Panc1 (cell line): Measurements from ENCODE around the gene CHST11. TPM values are rescaled to one million over a fixed set of nuclear protein-coding genes. Genes with fewer than 3 reads are reported as not detected.

Experiments
- ATAC-seq: fragments of 200-7000 bp; cut with Tn5 transposase; 2 replicates; pipeline ENCODE4 v1.9.1; 2020; ENCODE audit warnings: mild to moderate bottlenecking, moderate library complexity
- BruUV-seq: library from RNA; stranded (reverse); fragments of 400-500 nt; replicated peaks from 2 replicates; lab custom pipeline; 2021; lab: Mats Ljungman, UMichigan
- CTCF ChIA-PET: fragments of 300-600 bp; sonication (Branson Sonifier 250); formaldehyde crosslinking; loops from one replicate; lab custom pipeline; 2022; ENCODE audit warnings: antibody characterized with exemption; lab: Charles Lee
- POLR2A ChIA-PET: fragments of 300-600 bp; sonication (Branson Sonifier 250); formaldehyde crosslinking; loops from one replicate; lab custom pipeline; 2022; ENCODE audit warnings: antibody characterized with exemption; lab: Charles Lee
- DNase-seq: peaks from one replicate; pipeline ENCODE4 v3.0.0-alpha.2; 2010; ENCODE audit warnings: low read depth, low spot score
- H3K27ac ChIP-seq: 2 replicates; pipeline ENCODE4 v1.5.1; 2011; ENCODE audit warnings: mild to moderate bottlenecking, low read length, inconsistent platforms
- H3K27me3 ChIP-seq: fragments of 200-500 bp; sonication (Bioruptor generic); 2 replicates; pipeline ENCODE4 v1.6.0; 2014; ENCODE audit warnings: low read length, inconsistent platforms; ENCODE audit not compliant: control insufficient read depth, insufficient read depth
- H3K36me3 ChIP-seq: fragments of 200-500 bp; sonication (Bioruptor generic); 2 replicates; pipeline ENCODE4 v1.5.1; 2014; ENCODE audit warnings: inconsistent platforms, mild to moderate bottlenecking, low read length, moderate library complexity; ENCODE audit not compliant: control insufficient read depth, insufficient read depth
- H3K4me1 ChIP-seq: 2 replicates; pipeline ENCODE4 v1.5.1; 2011; ENCODE audit warnings: inconsistent platforms, mild to moderate bottlenecking, low read length, moderate library complexity; ENCODE audit not compliant: control insufficient read depth, insufficient read depth
- H3K4me3 ChIP-seq, 2 experiments: 2 replicates each; pipeline ENCODE4 v1.5.1; 2011 to 2012; ENCODE audit warnings: low read depth in 2 of 2, low read length in 2 of 2, mild to moderate bottlenecking in 2 of 2, inconsistent platforms in 1 of 2, moderate library complexity in 1 of 2
- H3K9me3 ChIP-seq: fragments of 200-500 bp; sonication (Bioruptor generic); 2 replicates; pipeline ENCODE4 v1.5.1; 2014; ENCODE audit warnings: low read depth, mild to moderate bottlenecking, inconsistent platforms, low read length, moderate library complexity; ENCODE audit not compliant: control insufficient read depth, insufficient read depth
- POLR2AphosphoS5 ChIP-seq: IDR thresholded peaks from 2 replicates; pipeline ENCODE4 v1.6.1; 2012; ENCODE audit warnings: mild to moderate bottlenecking, low read depth, low read length, moderate library complexity
- SIN3A ChIP-seq: IDR thresholded peaks from 2 replicates; pipeline ENCODE4 v1.6.1; 2012; ENCODE audit warnings: low read depth, mild to moderate bottlenecking, low read length, moderate library complexity, borderline replicate concordance; ENCODE audit not compliant: insufficient read depth
- TCF7L2 ChIP-seq: IDR thresholded peaks from 2 replicates; pipeline ENCODE4 v1.6.1; 2011; ENCODE audit warnings: mild to moderate bottlenecking, low read depth, low read length, inconsistent platforms
- in situ Hi-C: cut with HindIII; loops from 2 replicates; pipeline ENCODE4 v1.10.0; 2016; ENCODE audit warnings: low sequenced_read_pairs, low pct_unique_long_range_greater_than_20kb
- intact Hi-C: fragments of 100-400 bp; cut with micrococcal nuclease; formaldehyde crosslinking; loops from one replicate; pipeline ENCODE4 v1.10.0; 2022; ENCODE audit not compliant: unreplicated experiment
- total RNA-seq: library from RNA; stranded (reverse); gene quantifications from one replicate; pipeline ENCODE4 v1.2.1, GENCODE V29; 2021; ENCODE audit not compliant: unreplicated experiment
- TF ChIP-seq, protein P1 (sequence below), 2 experiments: IDR thresholded peaks; 2 replicates each; pipeline ENCODE4 v1.6.1; 2011 to 2012; ENCODE audit warnings: low read depth in 2 of 2, control low read depth in 1 of 2, low read length in 1 of 2, mild to moderate bottlenecking in 1 of 2, moderate library complexity in 1 of 2; ENCODE audit not compliant: insufficient read depth in 1 of 2
- TF ChIP-seq, protein P2 (sequence below): fragments of 450-650 bp; IDR thresholded peaks from 2 replicates; pipeline ENCODE4 v1.5.1; 2017; ENCODE audit warnings: mild to moderate bottlenecking

The CHST11 gene
- total RNA-seq, 1 experiment from 2014 or later: 11.4 TPM

DNA sequence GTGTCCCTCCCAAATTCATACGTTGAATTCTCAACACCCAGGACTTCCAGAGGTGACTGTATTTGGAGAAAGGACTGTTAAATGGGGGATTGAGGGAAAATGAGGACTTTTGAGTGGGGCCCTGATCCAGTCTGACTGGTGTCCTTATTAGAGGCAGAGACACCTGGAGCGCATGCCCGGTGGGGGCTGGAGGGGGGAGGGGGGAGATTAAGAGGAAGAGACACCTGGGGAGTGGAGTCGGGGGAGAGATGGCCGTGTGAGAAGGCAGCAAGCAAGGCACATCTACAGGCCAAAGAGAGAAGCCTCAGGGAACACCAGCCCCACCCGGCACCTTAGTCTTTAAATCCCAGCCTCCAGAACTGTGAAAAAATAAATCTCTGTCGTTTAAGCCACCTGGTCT is 291.6 kb downstream of the CHST11 start:
- Histone ChIP-seq H3K27me3 (no peaks in the 10 kb centered on the region), H3K27ac (no peak overlapping the region), H3K9me3 (no peaks in the 10 kb centered on the region), H3K4me3 (no peak overlapping the region), H3K36me3 (no peaks in the 10 kb centered on the region), H3K4me1 (no peaks in the 10 kb centered on the region)
- ChIA-PET POLR2A (no interaction called here), CTCF (no interaction called here)
- ATAC-seq (no peak), DNase-seq (no peak)
- TF ChIP-seq TCF7L2 (no peak), POLR2AphosphoS5 (no peak), SIN3A (no peak)
- TF ChIP-seq, protein P1, sequence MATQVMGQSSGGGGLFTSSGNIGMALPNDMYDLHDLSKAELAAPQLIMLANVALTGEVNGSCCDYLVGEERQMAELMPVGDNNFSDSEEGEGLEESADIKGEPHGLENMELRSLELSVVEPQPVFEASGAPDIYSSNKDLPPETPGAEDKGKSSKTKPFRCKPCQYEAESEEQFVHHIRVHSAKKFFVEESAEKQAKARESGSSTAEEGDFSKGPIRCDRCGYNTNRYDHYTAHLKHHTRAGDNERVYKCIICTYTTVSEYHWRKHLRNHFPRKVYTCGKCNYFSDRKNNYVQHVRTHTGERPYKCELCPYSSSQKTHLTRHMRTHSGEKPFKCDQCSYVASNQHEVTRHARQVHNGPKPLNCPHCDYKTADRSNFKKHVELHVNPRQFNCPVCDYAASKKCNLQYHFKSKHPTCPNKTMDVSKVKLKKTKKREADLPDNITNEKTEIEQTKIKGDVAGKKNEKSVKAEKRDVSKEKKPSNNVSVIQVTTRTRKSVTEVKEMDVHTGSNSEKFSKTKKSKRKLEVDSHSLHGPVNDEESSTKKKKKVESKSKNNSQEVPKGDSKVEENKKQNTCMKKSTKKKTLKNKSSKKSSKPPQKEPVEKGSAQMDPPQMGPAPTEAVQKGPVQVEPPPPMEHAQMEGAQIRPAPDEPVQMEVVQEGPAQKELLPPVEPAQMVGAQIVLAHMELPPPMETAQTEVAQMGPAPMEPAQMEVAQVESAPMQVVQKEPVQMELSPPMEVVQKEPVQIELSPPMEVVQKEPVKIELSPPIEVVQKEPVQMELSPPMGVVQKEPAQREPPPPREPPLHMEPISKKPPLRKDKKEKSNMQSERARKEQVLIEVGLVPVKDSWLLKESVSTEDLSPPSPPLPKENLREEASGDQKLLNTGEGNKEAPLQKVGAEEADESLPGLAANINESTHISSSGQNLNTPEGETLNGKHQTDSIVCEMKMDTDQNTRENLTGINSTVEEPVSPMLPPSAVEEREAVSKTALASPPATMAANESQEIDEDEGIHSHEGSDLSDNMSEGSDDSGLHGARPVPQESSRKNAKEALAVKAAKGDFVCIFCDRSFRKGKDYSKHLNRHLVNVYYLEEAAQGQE (IDR thresholded peaks at IDR 0.05; ENCODE audit: insufficient read depth in 1 of 2, low read depth in 2 of 2, low read length in 1 of 2): no peak
- TF ChIP-seq, protein P2, sequence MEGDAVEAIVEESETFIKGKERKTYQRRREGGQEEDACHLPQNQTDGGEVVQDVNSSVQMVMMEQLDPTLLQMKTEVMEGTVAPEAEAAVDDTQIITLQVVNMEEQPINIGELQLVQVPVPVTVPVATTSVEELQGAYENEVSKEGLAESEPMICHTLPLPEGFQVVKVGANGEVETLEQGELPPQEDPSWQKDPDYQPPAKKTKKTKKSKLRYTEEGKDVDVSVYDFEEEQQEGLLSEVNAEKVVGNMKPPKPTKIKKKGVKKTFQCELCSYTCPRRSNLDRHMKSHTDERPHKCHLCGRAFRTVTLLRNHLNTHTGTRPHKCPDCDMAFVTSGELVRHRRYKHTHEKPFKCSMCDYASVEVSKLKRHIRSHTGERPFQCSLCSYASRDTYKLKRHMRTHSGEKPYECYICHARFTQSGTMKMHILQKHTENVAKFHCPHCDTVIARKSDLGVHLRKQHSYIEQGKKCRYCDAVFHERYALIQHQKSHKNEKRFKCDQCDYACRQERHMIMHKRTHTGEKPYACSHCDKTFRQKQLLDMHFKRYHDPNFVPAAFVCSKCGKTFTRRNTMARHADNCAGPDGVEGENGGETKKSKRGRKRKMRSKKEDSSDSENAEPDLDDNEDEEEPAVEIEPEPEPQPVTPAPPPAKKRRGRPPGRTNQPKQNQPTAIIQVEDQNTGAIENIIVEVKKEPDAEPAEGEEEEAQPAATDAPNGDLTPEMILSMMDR: no peak
- in situ Hi-C loops: no loop called here
- intact Hi-C loops: no loop called here
- no TSS peak for BruUV-seq

DNA sequence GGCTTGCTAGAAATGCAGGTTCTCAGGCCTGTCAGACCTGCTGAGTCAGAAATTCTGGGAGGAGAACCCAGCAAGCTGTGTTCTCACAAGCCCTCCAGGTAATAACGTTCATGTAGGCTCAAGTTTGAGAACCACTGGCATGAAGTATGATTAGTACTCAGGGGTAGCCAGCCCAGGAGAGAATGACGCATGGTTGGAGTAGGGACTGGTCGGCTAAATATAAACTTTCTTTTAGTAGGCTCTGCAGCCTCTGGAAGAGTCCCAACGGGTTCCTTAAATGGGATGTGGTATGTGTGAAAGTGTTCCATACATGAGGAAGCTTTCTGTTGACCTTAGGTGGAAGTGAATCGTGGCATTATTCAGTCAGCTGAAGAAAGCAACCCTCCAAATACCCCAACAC is 292.0 kb downstream of the CHST11 start:
- no peak for ATAC-seq
- Histone ChIP-seq H3K27me3 (no peaks in the 10 kb centered on the region), H3K27ac (no peak overlapping the region), H3K36me3 (no peaks in the 10 kb centered on the region), H3K9me3 (no peaks in the 10 kb centered on the region), H3K4me3 (no peak overlapping the region), H3K4me1 (no peaks in the 10 kb centered on the region)
- intact Hi-C loops: no loop called here
- no peak for TF ChIP-seq SIN3A
- TF ChIP-seq, protein P2: no peak
- no peak for TF ChIP-seq POLR2AphosphoS5
- TF ChIP-seq, protein P1 (IDR thresholded peaks at IDR 0.05; ENCODE audit: insufficient read depth in 1 of 2, low read depth in 2 of 2, low read length in 1 of 2): no peak
- no peak for DNase-seq
- ChIA-PET CTCF (no interaction called here), POLR2A (interaction anchor here (0.6 kb wide), 1 partner anchor 380 kb away, joined by 3 read pairs; no protein-coding TSS in a partner anchor)
- no TSS peak for BruUV-seq
- in situ Hi-C loops: no loop called here
